ENCODE measurements around the gene ZNF618.

The ZNF618 gene

GRCh38 chr9:113876151-113876992 is at the start of gene ZNF618:
ZNF618 (plus strand) TSS chr9:113876309; CDS start chr9:113876381, 72 bp downstream.
- DNase-seq, result peak; percentile 59

- DNase-seq, result peak; percentile 19
Observed at GRCh38 chr9:113828221-113828620, 47.9 kb upstream of the ZNF618 start.

GRCh38 chr9:113837334-113837733 is 38.8 kb upstream of the ZNF618 start:
- DNase-seq, result no peak

GRCh38 chr9:113842086-113842485 is 34.0 kb upstream of the ZNF618 start:
- DNase-seq, result no peak

GRCh38 chr9:113844466-113844865 is 31.6 kb upstream of the ZNF618 start:
- no peak for DNase-seq

- DNase-seq, result no peak
Observed at GRCh38 chr9:113851359-113851758, 24.8 kb upstream of the ZNF618 start.

GRCh38 chr9:113851873-113852272 is 24.2 kb upstream of the ZNF618 start:
- peak; percentile 69 for DNase-seq

GRCh38 chr9:113853333-113853732 is 22.8 kb upstream of the ZNF618 start:
- no peak for DNase-seq

- DNase-seq, result no peak
Observed at GRCh38 chr9:113854310-113854709, 21.8 kb upstream of the ZNF618 start.

- peak; percentile 95 for DNase-seq
Observed at GRCh38 chr9:113857875-113858274, 18.2 kb upstream of the ZNF618 start.

- DNase-seq, result peak; percentile 56
Observed at GRCh38 chr9:113858282-113858681, 17.8 kb upstream of the ZNF618 start.

- peak; percentile 12 for DNase-seq
Observed at GRCh38 chr9:113863345-113863744, 12.8 kb upstream of the ZNF618 start.

GRCh38 chr9:113868501-113868900 is 7.6 kb upstream of the ZNF618 start:
- no peak for DNase-seq

- no peak for DNase-seq
Observed at GRCh38 chr9:113872485-113873143, 3.5 kb upstream of the ZNF618 start.

- no peak for DNase-seq
Observed at GRCh38 chr9:113873446-113873845, 2.7 kb upstream of the ZNF618 start.

- DNase-seq, result no peak
Observed at GRCh38 chr9:113873926-113874325, 2.2 kb upstream of the ZNF618 start.

GRCh38 chr9:113875459-113876150 is 504 bp upstream of the ZNF618 start:
- DNase-seq, result peak; percentile 39

- no peak for DNase-seq
Observed at GRCh38 chr9:113876993-113877368, 872 bp downstream of the ZNF618 start.

GRCh38 chr9:113879318-113879717 is 3.2 kb downstream of the ZNF618 start:
- no peak for DNase-seq

GRCh38 chr9:113879911-113880310 is 3.8 kb downstream of the ZNF618 start:
- peak; percentile 34 for DNase-seq

- no peak for DNase-seq
Observed at GRCh38 chr9:113882181-113882580, 6.1 kb downstream of the ZNF618 start.

GRCh38 chr9:113882636-113883164 is 6.6 kb downstream of the ZNF618 start:
- no peak for DNase-seq

Measured in suppressor macrophage treated with lipopolysaccharide for 4 hours (primary cell).